PC-3 (cell line): ENCODE data around the gene DMAC2L.

Experiments used
- EZH2phosphoT487 ChIP-seq: fragments of 300-600 bp; sonication (generic); IDR thresholded peaks from 2 replicates; pipeline ENCODE4 v1.6.1; 2018; ENCODE audit warnings: mild to moderate bottlenecking, antibody characterized with exemption, low read length, borderline replicate concordance
- TF ChIP-seq, protein P1 (sequence below): fragments of 300-600 bp; sonication (generic); conservative IDR thresholded peaks from 2 replicates; pipeline ENCODE4 v1.5.1; 2017; ENCODE audit warnings: antibody characterized with exemption, low read depth, mild to moderate bottlenecking, low read length

DNA sequence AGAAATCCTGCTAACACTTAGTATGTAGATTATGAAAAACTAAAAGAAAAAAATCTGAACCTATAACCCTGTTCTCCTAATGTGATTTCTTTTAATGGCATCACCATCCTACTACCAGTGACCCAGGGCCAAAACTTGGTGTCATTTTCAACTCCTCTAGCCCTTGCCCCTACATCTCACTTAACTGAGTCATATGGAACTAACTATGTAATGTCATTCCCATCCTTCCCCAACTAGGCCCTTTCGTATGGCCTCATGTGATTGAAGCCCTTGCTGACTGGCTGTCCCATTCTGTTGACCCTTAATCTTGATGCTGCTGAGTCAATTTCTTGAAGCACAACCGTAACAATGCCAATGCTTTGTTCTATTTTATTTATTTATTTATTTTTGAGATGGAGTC lies 7.6 kb downstream of the DMAC2L start:
- TF ChIP-seq, protein P1, sequence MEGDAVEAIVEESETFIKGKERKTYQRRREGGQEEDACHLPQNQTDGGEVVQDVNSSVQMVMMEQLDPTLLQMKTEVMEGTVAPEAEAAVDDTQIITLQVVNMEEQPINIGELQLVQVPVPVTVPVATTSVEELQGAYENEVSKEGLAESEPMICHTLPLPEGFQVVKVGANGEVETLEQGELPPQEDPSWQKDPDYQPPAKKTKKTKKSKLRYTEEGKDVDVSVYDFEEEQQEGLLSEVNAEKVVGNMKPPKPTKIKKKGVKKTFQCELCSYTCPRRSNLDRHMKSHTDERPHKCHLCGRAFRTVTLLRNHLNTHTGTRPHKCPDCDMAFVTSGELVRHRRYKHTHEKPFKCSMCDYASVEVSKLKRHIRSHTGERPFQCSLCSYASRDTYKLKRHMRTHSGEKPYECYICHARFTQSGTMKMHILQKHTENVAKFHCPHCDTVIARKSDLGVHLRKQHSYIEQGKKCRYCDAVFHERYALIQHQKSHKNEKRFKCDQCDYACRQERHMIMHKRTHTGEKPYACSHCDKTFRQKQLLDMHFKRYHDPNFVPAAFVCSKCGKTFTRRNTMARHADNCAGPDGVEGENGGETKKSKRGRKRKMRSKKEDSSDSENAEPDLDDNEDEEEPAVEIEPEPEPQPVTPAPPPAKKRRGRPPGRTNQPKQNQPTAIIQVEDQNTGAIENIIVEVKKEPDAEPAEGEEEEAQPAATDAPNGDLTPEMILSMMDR: no peak
- TF ChIP-seq EZH2phosphoT487: no peak
